ENCODE data around the gene DENND5A.
A peak's percentile ranks its signal among the peaks of the same experiment; 100 is the strongest.

DENND5A gene

DNA sequence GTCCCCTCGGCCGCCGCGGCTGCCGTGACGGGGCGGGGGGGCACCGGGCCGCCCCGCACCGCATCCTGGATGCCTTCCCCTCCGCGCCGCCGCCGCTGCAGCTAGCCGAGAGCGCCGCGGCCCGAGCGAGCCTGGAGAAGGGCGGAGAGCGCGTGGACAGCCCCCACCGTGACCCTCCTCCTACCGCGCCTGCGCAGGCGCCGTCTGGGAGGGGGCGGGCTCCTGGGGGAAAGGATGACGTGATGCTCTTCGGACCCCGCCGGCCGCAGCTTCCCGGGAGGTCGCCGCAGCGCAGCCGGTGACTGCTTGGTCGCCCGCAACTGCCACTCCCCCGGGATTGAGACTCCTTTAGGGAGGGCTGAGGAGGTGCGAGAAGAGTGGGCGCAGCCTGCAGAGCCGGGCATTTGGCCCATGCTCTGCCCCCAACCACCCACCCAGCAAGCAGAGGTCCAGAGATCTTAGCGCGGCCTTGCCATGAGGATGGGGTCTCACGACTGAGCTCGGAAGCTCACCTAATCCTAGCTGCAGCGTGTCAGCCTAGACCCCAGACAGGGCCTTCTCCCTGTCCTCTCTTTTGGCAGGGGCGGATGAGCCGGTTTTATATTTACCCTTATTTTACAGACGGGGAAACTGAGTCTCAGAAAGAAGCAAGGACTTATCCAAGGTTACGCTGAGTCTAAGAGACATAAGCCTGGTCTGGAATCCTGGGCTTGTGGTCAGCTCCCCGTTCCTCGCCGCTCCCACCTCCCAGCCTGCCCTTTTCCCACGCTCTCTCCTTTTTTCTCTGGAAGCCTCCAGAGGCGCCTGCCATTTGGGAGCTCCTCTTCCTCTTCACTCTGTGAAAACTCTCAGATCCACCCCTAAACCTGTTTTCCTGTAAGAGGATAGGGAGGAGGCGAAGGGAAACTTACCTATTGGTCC, at the start of gene DENND5A:
TSS of gene DENND5A (minus strand) at position 140 of the 921 bp plus-strand sequence. CDS start 281 bp downstream, outside the sequence.
- DNase-seq, result peak; percentile 15 to 94 (median 84)

DNA sequence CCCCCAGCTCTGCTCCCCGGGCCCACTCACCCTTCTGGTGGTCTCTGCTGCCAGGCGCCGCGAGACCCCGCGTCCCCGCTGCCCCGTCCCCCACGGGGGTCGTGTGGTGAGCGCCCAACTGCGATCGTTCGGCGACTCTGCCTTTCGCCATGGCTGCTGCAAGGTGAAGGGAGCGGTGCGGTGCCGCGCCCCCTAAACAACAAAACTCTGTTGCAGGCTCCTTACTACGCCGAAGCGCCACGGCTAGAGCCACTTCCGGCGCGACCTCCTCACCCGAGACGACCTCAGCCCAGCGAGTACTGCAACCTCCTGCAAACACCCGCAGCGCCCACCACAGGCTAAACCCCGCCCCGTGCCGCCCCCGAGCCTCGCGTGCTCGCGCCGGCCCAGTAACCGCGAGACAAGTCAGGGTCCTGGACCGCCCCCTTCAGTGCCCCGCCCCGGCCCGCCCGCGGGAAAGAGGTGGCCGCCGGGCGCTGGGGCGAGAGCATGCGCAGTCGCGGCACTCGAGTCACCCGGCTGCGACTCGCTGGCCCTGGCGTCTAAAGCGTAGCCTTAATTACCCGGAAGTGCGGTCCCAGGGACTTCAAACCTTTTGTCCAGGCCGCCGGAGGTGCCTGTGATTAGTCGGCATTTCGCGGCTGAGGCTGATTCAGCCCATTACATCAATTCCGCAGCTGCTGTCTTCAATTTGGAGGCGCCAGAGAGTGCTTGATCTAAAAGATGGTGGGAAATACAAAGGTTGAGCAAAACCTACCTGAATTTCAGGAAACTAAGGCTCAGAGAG, 49.3 kb upstream of the DENND5A start, which contains the start of gene TMEM41B:
TSS of gene TMEM41B (minus strand) at position 303 of the 787 bp plus-strand sequence. CDS start at position 151, 152 bp downstream.
- DNase-seq, result peak; percentile 82 to 99 (median 96)

DNA sequence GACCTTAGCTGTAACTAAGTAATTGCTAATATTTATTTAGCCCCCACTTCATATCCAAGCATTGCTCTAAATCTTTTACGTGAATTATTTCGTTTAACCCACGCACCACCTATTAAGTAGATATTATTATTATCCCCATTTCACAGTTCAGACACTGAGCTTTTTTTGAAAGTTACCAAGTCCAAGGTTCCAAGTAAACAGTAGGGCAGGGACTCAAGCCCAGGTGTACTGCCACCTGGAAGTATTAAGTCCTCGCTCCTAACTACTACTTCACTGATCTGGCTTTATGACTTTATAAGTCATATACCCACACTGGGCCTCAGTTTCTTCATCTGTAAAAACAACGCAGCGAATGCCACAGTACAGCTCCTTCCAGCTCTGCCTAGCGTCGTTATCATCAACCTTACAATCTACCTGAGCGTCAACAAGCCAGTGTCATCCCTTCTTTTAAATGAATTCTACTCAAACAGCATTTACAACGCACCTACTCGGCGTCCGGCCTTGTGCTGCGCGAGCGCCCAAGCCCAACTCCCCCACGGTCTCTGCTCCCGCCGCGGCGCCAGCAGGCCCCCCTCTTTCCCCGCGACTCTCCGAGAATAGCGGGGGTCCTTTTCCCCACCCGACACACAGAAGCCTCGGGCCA, 48.6 kb upstream of the DENND5A start:
- DNase-seq, result peak in 13 of 56 donors; percentile 14 to 62 (median 40)

DNA sequence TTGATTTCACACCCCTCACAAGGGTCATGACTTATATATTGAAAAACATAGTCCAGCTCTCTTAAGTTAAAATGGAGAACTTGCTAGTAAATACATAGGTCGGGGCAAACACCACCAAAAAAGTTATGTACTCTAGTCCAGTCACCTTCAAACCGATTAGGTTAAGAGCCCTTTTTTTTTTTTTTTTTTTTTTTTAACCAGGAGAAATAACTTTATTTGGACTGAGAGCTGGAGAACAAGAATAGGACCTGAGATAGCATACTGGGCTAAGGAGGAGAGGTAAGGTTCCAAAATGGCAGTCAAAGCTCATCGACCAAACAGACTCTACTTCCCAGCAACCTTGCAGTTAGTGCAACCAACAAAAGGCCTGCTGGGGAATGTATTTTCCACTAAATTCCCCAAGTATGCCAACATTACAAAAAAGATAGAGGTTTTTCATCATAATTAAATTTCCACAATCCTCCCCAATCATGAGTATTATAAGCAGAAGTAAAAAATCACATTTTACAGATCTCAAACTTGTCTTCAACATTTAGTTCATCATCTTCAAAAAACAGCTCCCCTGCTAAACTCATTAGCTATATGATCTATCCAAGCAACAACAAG, 45.4 kb upstream of the DENND5A start:
- no peak for DNase-seq

DNA sequence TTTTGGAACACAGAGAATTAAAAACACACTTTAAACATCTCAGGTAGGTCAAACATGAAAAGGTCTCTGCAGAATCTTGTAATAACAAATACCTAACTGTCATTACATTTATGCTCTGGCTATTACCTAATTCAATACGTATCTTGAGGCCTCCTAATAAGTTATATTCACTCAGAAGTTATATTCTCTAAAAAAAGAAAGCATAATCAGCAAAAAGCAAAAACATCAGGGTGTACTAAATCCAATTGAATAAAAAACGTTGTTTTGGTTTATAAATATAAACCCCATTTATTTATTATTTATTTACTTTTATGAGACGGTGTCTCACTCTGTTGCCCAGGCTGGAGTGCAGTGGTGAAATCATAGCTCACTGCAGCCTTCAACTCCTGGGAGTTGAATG, 39.0 kb upstream of the DENND5A start:
- no peak for DNase-seq

DNA sequence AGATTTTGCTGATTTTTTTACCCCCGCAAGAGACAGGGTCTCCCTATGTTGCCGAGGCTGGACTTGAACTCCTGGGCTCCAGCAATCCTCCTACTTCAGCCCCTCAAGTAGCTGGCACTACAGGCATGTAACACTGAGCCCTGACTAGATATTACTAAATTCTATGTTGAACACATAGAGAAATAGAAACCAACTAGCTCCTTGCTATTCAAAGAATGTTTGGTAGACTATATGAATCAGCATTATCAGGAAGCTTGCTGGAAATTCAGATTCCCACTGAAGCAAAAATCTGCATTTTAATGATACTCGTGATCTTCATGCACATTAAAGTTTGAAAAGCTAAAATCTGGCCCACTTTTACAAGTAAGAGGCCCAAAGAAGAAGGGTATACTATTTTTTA, 37.3 kb upstream of the DENND5A start:
- DNase-seq, result no peak

DNA sequence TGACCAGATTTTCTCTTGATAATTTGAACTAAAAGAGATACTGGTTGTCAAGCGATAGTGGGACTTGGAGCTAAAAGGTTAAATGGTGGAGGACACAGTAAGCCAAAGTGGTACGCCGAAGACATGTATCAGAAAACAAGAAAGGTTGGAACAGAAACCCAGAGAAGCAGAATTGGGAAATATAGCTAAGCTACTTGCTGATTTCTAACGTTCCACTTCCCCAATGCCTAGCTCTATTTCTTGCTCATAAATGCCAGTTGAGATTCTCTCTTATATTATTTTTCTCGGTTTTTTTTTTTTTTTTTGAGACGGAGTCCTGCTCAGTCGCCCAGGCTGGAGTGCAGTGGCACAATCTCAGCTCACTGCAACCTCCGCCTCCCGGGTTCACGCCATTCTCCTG, 36.6 kb upstream of the DENND5A start:
- no peak for DNase-seq

DNA sequence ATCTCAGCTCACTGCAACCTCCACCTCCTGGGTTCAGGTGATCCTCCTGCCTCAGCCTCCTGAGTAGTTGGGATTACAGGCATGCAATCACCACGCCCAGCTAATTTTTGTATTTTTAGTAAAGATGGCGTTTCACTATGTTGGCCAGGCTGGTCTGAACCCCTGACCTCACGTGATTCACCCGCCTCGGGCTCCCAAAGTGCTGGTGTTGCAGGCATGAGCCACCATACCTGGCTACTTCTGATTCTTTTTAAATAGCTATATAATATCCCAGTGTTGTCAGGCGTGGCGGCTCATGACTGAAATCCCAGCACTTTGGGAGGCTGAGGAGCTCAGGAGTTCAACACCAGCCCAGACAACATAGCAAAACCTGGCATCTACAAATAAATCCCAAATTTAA, 28.5 kb upstream of the DENND5A start:
- DNase-seq, result no peak

DNA sequence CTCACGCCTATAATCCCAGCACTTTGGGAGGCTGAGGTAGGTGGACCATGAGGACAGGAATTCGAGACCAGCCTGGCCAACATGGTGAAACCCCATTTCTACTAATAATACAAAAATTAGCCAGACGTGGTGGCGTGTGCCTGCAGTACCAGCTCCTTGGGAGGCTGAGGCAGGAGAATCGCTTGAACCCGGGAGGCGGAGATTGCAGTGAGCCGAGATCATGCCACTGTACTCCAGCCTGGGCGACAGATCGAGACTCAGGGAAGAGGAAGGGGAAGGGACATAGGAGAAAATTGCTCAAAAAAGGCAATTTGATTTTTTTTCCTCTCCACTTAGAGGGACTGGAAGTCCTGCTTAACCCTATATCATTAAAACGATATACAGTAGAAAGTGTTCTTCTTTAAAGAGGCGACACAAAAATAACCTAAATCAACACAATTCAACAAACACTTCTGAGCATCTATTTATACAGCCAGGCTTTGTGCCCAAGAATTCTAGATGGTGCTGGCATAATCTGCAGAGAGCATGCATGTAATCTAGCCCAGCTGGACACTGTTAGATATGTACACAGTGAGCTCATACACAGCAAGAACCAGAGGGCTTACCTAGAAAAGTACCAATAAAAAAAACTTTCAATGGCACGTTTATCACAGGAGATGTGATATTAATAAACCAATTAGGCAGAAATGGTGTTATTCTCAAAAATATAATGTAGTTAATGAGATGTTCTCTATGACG, 20.9 kb upstream of the DENND5A start:
- DNase-seq, result no peak

DNA sequence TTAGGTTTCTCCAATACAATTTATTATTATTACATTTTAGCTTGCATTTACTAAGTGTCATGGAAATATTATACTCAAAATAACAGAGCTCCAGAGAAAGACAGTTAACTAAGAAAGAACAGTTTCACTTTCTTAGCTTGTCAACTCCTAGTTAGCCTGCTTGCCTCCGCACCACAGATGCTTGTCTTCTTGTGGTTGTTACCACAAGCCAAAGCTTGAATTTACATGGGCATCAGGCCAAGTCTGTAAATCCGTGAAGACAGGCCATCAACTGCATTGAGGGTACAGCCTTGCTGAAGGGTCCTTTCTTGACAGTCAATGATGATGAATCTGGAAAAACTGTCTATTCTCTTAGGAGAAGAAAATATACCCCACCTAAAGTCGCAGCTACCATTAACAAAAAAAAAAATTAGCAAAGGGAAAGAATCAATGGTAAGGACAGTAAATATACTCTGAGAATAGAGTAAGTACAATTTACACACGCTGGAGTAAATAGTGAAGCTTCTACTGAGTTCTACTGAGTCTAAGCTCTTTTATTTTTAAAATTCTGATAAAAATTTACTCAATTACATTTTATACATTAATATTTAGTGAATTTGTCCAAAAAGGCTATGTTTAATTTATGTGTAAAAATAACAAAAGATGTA, 15.6 kb upstream of the DENND5A start:
- DNase-seq, result no peak

DNA sequence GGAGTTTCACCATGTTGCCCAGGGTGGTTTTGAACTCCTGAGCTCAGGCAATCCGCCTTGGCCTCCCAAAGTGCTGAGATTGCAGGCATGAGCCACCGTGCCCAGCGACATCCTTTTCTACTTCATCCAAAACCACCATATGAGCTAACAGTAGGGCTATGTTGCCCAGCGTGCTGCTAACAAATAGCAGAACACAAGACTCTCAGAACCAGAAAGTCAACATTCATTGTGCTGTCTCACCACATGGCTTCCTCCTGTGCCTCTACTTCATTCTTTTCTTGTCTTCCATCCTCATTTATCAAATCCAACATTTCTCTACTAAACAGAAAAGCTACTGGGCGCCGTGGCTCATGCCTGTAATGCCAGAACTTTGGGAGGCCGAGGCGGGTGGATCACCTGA, 12.0 kb upstream of the DENND5A start:
- no peak for DNase-seq

DNA sequence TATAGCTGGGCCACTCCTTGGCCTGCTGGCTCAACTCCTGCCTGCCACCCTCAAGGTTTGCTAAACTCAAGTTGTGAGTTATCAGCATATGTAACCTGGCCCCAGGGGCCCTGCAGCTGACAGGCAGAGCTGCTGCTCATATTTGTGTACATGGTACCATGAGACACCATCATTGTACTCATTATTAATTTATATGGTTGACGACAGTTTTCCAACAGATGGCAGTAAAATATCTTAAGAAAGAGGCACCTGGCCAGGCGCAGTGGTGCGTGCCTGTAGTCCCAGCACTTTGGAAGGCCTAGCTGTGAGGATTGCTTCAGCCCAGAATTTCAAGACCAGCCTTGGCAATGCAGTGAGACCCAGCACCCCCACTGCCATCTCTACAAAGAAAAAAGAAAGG, 11.4 kb upstream of the DENND5A start:
- DNase-seq, result no peak

DNA sequence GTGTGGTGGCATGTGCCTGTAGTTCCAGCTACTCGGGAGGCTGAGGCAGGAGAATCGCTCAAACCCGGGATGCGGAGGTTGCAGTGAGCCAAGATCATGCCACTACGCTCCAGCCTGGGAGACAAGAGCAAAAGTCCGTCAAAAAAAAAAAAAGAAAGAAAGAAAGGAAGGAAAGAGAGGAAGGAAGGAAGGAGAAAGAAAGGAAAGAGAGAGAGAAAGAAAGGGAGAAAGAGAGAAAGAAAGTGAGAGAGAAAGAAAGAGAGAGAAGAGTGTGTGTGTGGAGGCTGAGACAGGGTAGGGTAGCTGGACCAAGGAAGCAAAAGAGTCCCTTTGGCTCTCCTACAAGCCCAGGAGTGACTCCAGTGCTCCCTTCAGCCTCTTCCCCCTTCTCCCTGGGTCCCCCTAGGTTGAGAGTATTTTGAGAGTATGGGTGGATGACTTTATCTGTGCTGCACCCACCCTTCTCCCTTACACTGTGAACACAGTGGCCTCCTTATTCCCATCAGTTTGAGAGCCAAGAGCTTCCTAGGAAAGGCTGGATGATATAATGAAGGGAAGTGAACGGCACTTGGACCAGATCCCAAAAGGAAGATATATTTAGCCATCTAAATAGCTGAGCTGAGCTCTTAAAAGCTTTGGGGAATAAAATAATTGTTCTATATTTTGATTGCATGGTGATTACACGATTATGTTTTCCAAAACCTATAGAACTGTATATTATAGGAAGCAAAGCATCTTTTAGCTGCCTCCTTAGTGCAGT, 9.5 kb upstream of the DENND5A start:
- no peak for DNase-seq

DNA sequence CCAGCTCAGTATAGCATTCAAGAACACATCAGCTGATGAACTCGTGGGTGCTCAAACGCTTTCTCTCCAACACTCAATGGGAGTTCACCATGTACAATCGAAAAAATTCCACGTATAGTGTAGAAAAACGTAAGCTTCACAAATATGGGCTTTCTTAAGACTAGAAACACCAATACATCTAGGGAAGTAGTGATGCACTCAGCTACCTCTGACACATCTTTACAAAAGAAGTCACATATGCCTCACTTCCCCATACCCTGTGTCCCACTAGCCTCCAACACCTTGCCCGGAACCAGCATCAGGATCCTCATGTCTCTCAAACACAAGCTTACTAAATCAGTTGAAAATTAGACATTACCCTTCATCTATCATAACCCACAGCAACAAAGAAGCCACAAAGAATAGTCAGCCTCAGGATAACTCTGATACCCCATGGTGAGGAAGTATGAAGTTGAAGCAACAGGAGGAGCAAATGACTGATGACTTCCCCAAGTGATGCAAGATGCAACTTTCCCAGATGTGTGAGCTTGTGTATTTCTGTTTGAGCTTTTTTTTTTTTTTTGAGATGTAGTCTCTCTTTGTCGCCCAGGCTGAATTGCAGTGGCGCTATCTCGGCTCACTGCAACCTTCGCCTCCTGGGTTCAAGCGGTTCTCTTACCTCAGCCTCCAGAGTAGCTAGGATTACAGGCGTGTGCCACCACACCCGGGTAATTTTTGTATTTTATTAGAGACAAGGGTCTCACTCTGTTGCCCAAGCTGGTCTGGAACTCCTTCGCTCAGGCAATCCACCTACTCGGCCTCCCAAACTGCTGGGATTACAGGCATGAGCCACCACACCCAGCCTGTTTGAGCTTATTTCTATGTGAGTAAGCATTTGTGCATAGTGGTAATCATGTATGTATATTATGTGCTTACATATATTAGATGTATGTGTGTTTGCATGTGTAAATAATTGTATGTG, 8.5 kb upstream of the DENND5A start:
- DNase-seq, result no peak

DNA sequence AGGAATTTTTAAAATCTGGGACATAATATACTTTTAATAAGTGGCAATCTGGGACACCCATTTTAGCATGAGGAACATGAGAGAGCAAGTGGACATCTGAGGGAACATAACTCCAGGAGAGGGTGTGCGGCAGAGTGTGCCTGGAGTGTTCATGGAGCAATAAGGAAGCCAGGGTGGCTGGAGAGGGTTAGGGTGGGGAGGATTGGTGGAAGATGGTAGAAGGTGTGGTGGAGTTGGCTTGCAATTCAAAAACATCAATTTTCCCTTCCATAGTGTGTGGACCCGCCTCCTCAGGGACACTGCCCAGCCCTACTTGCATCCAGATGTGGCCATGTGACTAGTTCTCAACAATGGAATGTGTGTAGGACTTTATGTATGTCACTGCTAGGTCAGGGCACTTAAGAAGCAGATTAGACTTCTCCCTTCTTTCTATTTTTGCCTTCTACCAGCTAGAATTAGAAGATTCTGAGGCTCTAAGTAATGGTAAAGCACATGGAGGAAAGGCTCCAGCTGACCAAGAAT, 4.4 kb upstream of the DENND5A start:
- DNase-seq, result no peak

DNA sequence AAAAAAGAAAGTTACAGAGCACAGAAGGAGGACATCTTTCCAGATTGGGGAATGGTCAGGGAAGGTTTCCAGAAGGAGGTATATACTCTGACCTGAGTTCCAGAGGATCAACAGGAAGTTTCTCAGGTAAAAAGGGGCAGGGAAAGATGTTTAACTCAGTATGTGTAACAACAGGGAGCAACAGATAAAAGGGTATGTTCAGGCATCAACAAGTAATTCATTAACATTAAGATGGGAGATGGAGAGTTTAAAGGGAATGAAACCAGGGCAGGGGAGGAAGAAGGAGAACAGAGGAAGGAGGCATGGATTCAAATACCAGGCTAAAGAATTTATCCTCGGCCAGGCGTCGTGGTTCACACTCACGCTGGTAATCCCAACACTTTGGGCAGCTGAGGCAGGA, 2.5 kb upstream of the DENND5A start:
- no peak for DNase-seq

DNA sequence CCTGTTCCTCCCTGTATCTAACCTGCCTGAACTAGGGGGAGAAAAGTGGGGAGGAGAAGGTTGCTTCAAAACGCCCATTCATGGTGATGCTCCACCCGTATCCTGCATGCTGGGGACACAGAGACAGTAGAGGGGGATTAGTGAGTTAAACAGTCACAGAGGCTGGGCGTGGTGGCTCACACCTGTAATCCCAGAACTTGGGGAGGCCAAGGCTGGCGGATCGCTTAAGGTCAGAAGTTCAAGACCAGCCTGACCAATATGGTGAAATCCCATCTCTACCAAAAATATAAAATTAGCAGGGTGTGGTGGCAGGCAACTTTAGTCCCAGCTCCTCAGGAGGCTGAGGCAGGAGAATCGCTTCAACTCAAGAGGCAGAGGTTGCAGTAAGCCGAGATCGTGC, 1.8 kb upstream of the DENND5A start:
- DNase-seq, result no peak

All from nucleus accumbens (tissue), 56 donors.